Keratinocyte (primary cell): ENCODE results near the gene TNRC18. TPM values are rescaled to one million over a fixed set of nuclear protein-coding genes. Genes with fewer than 3 reads are reported as not detected.

Experiments used
- DNase-seq: peaks from one replicate; pipeline ENCODE4 v3.0.0-alpha.2; 2011; ENCODE audit warnings: low read depth, missing footprints, low spot score
- FAIRE-seq: peaks from 2 replicates; lab custom pipeline; 2011; peaks lifted over from hg19 to GRCh38; lab: Jason Lieb, UNC
- H2AFZ ChIP-seq: 2 replicates; pipeline ENCODE4 v1.6.0; 2012; ENCODE audit warnings: low read length, control low read depth, inconsistent platforms; ENCODE audit not compliant: control insufficient read depth
- H3K27ac ChIP-seq: 2 replicates; pipeline ENCODE4 v1.5.1; 2011; ENCODE audit warnings: low read length; ENCODE audit not compliant: control insufficient read depth, insufficient read depth
- H3K27me3 ChIP-seq: 3 replicates; pipeline ENCODE4 v1.6.0; 2011; ENCODE audit warnings: low read length; ENCODE audit not compliant: control insufficient read depth, insufficient read depth; ENCODE audit errors: extremely low read depth
- H3K36me3 ChIP-seq, 2 experiments: 2 replicates in 1 of 2; 3 replicates in 1 of 2; pipeline ENCODE4 v1.5.1; 2011; ENCODE audit warnings: low read length in 2 of 2, mild to moderate bottlenecking in 1 of 2; ENCODE audit not compliant: control insufficient read depth in 2 of 2, insufficient read depth in 2 of 2; ENCODE audit errors: extremely low read depth in 1 of 2
- H3K4me1 ChIP-seq: 3 replicates; pipeline ENCODE4 v1.5.1; 2011; ENCODE audit warnings: low read length; ENCODE audit not compliant: control insufficient read depth, insufficient read depth; ENCODE audit errors: extremely low read depth
- H3K4me2 ChIP-seq: 3 replicates; pipeline ENCODE4 v1.6.0; 2011; ENCODE audit warnings: low read depth, low read length; ENCODE audit not compliant: control insufficient read depth, insufficient read depth; ENCODE audit errors: extremely low read depth
- H3K4me3 ChIP-seq, 3 experiments: fragments of 200-600 bp in 1 of 3; sonication (generic) in 1 of 3; 2 replicates in 2 of 3; 3 replicates in 1 of 3; pipeline ENCODE4 v1.5.1; 2011 to 2016; ENCODE audit warnings: low read length in 3 of 3, mild to moderate bottlenecking in 3 of 3, control low read depth in 2 of 3, inconsistent platforms in 1 of 3, low read depth in 1 of 3, mixed read lengths in 1 of 3, mixed run types in 1 of 3, moderate library complexity in 1 of 3; ENCODE audit not compliant: control insufficient read depth in 2 of 3, insufficient read depth in 2 of 3; ENCODE audit errors: extremely low read depth in 1 of 3
- H3K79me2 ChIP-seq: 2 replicates; pipeline ENCODE4 v1.6.0; 2012; ENCODE audit warnings: low read length; ENCODE audit not compliant: control insufficient read depth, insufficient read depth
- H3K9ac ChIP-seq: 3 replicates; pipeline ENCODE4 v1.6.0; 2011; ENCODE audit warnings: low read length; ENCODE audit not compliant: control insufficient read depth, insufficient read depth; ENCODE audit errors: extremely low read depth
- H3K9me1 ChIP-seq: 3 replicates; pipeline ENCODE4 v1.6.0; 2011; ENCODE audit warnings: low read length; ENCODE audit not compliant: control insufficient read depth, insufficient read depth; ENCODE audit errors: extremely low read depth
- H3K9me3 ChIP-seq: 2 replicates; pipeline ENCODE4 v1.5.1; 2012; ENCODE audit warnings: low read depth, low read length; ENCODE audit not compliant: control insufficient read depth
- H4K20me1 ChIP-seq: 3 replicates; pipeline ENCODE4 v1.6.0; 2011; ENCODE audit warnings: low read length; ENCODE audit not compliant: control insufficient read depth, insufficient read depth; ENCODE audit errors: extremely low read depth
- EZH2 ChIP-seq: IDR thresholded peaks from one replicate; pipeline ENCODE4 v1.6.1; 2012; ENCODE audit warnings: inconsistent platforms, mild to moderate bottlenecking, low read length, moderate library complexity
- dilution Hi-C: fragments of 300-500 bp; cut with MboI; formaldehyde crosslinking; loops from one replicate; pipeline ENCODE4 v1.7.0; 2020; ENCODE audit warnings: low sequenced_read_pairs; ENCODE audit not compliant: extremely low pct_ligation_motif_present
- polyA plus RNA-seq, 5 experiments: library from polyadenylated mRNA; depleted of rRNA in 3 of 5; stranded (reverse) in 3 of 5; stranded (forward) in 1 of 5; unstranded in 1 of 5; fragments of >200 nt; gene quantifications; 1 replicate in 1 of 5; 2 replicates in 3 of 5; 3 replicates in 1 of 5; pipeline versions ENCODE4 v1.2.1 to v1.2.3, GENCODE V29; 2011 to 2012; ENCODE audit warnings: missing spikeins in 2 of 5, low read depth in 1 of 5, low replicate concordance in 1 of 5
- TF ChIP-seq, protein P1 (sequence below), 3 experiments: IDR thresholded peaks in 1 of 3; conservative IDR thresholded peaks in 1 of 3; optimal IDR thresholded peaks in 1 of 3; 2 replicates in 2 of 3; 3 replicates in 1 of 3; pipeline versions ENCODE3 to v1.5.1; 2011; ENCODE audit warnings: low read length in 3 of 3, mild to moderate bottlenecking in 3 of 3, moderate library complexity in 2 of 3, control low read depth in 1 of 3, inconsistent platforms in 1 of 3; ENCODE audit not compliant: insufficient read depth in 2 of 3; ENCODE audit errors: extremely low read depth in 1 of 3

The TNRC18 gene
- polyA plus RNA-seq, 1 donor (not counting 4 experiments of a cell fraction or from before 2014, with no cell fraction given), result 13.2 TPM

GRCh38 chr7:5462216-5462615 lies 38.6 kb upstream of the TNRC18 start:
- Histone ChIP-seq H3K27ac (no peak overlapping the region), H3K4me3 (no peak overlapping the region), H3K27me3 (no peaks in the 10 kb centered on the region), H3K9me3 (no peaks in the 10 kb centered on the region), H2AFZ (no peak overlapping the region), H4K20me1 (no peaks in the 10 kb centered on the region), H3K79me2 (no peaks in the 10 kb centered on the region), H3K9me1 (no peaks in the 10 kb centered on the region), H3K36me3 (no peaks in the 10 kb centered on the region), H3K4me2 (no peak overlapping the region), H3K9ac (no peak overlapping the region), H3K4me1 (no peaks in the 10 kb centered on the region)
- TF ChIP-seq, protein P1, sequence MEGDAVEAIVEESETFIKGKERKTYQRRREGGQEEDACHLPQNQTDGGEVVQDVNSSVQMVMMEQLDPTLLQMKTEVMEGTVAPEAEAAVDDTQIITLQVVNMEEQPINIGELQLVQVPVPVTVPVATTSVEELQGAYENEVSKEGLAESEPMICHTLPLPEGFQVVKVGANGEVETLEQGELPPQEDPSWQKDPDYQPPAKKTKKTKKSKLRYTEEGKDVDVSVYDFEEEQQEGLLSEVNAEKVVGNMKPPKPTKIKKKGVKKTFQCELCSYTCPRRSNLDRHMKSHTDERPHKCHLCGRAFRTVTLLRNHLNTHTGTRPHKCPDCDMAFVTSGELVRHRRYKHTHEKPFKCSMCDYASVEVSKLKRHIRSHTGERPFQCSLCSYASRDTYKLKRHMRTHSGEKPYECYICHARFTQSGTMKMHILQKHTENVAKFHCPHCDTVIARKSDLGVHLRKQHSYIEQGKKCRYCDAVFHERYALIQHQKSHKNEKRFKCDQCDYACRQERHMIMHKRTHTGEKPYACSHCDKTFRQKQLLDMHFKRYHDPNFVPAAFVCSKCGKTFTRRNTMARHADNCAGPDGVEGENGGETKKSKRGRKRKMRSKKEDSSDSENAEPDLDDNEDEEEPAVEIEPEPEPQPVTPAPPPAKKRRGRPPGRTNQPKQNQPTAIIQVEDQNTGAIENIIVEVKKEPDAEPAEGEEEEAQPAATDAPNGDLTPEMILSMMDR (optimal IDR thresholded peaks at IDR 0.05 in 1 of 3, IDR thresholded peaks at IDR 0.05 in 1 of 3, conservative IDR thresholded peaks at IDR 0.05 in 1 of 3; ENCODE audit: extremely low read depth in 1 of 3, insufficient read depth in 2 of 3, low read length in 3 of 3), result no peak
- TF ChIP-seq EZH2, result no peak
- dilution Hi-C loops, result no loop called here
- no peak for DNase-seq
- no peak for FAIRE-seq

- TF ChIP-seq, protein P1 (optimal IDR thresholded peaks at IDR 0.05 in 1 of 3, IDR thresholded peaks at IDR 0.05 in 1 of 3, conservative IDR thresholded peaks at IDR 0.05 in 1 of 3; ENCODE audit: extremely low read depth in 1 of 3, insufficient read depth in 2 of 3, low read length in 3 of 3), result no peak
- TF ChIP-seq EZH2, result no peak
Measured at GRCh38 chr7:5458921-5459480, 35.4 kb upstream of the TNRC18 start.

More at GRCh38 chr7:5458921-5459480, 35.4 kb upstream of the TNRC18 start:
- no peak overlapping the region for H3K9ac ChIP-seq
- no peak overlapping the region for H3K27ac ChIP-seq
- no peak for DNase-seq
- H3K36me3 ChIP-seq, result no peaks in the 10 kb centered on the region
- H3K4me3 ChIP-seq, result no peak overlapping the region
- no peaks in the 10 kb centered on the region for H3K9me3 ChIP-seq
- no peaks in the 10 kb centered on the region for H3K9me1 ChIP-seq
- no peaks in the 10 kb centered on the region for H3K27me3 ChIP-seq
- H3K79me2 ChIP-seq, result no peaks in the 10 kb centered on the region
- H4K20me1 ChIP-seq, result no peaks in the 10 kb centered on the region
- H3K4me2 ChIP-seq, result no peak overlapping the region
- dilution Hi-C loops, result no loop called here
- FAIRE-seq, result no peak
- H3K4me1 ChIP-seq, result no peaks in the 10 kb centered on the region
- H2AFZ ChIP-seq, result no peak overlapping the region
